Omental fat pad (tissue), 4 donors: ENCODE measurements around the gene LNP1. TPM values are rescaled to one million over a fixed set of nuclear protein-coding genes. Genes with fewer than 3 reads are reported as not detected.

Experiments used
- ATAC-seq: fragments of 150-250 bp; one replicate; pipeline ENCODE4 v1.9.1; 2016; ENCODE audit warnings: mild to moderate bottlenecking, moderate library complexity; ENCODE audit not compliant: low FRiP score
- DNase-seq: peaks from one replicate; pipeline ENCODE4 v3.0.0-alpha.2; 2019; ENCODE audit warnings: low spot score
- total RNA-seq, 4 donors: library from RNA; depleted of rRNA; stranded (reverse); fragments of >200 nt; gene quantifications; one replicate each; pipeline ENCODE4 v1.1.0, GENCODE V29; 2016
- TF ChIP-seq, protein P1 (sequence below), 3 donors: fragments of 450-650 bp; IDR thresholded peaks; one replicate each; pipeline ENCODE4 v1.5.1; 2016 to 2017; ENCODE audit warnings: antibody characterized with exemption in 3 of 3, mild to moderate bottlenecking in 3 of 3, moderate library complexity in 2 of 3

Gene LNP1
- total RNA-seq, 4 donors from 2014 or later: 1.2 to 5.7 (median 2.2) TPM

DNA sequence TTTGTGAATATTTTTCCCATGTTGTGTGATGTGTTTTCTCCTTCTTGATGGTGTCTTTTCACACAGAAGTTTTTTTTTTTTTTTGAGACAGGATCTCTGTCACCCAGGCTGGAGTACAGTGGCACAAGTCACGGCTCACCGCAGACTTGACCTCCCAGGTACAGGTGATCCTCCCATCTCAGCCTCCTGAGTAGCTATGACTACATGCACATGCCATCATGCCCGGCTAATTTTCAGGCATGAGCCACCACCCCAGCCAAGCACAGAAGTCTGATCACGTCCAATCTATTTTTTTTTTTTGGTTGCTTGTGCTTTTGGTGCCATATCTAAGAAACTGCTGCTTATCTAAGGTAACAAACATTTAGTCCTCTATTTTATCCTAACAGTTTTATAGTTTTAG is 25.0 kb upstream of the LNP1 start:
- DNase-seq (no peak), ATAC-seq (no peak)
- TF ChIP-seq, protein P1, sequence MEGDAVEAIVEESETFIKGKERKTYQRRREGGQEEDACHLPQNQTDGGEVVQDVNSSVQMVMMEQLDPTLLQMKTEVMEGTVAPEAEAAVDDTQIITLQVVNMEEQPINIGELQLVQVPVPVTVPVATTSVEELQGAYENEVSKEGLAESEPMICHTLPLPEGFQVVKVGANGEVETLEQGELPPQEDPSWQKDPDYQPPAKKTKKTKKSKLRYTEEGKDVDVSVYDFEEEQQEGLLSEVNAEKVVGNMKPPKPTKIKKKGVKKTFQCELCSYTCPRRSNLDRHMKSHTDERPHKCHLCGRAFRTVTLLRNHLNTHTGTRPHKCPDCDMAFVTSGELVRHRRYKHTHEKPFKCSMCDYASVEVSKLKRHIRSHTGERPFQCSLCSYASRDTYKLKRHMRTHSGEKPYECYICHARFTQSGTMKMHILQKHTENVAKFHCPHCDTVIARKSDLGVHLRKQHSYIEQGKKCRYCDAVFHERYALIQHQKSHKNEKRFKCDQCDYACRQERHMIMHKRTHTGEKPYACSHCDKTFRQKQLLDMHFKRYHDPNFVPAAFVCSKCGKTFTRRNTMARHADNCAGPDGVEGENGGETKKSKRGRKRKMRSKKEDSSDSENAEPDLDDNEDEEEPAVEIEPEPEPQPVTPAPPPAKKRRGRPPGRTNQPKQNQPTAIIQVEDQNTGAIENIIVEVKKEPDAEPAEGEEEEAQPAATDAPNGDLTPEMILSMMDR (IDR thresholded peaks at IDR 0.05): no peak

DNA sequence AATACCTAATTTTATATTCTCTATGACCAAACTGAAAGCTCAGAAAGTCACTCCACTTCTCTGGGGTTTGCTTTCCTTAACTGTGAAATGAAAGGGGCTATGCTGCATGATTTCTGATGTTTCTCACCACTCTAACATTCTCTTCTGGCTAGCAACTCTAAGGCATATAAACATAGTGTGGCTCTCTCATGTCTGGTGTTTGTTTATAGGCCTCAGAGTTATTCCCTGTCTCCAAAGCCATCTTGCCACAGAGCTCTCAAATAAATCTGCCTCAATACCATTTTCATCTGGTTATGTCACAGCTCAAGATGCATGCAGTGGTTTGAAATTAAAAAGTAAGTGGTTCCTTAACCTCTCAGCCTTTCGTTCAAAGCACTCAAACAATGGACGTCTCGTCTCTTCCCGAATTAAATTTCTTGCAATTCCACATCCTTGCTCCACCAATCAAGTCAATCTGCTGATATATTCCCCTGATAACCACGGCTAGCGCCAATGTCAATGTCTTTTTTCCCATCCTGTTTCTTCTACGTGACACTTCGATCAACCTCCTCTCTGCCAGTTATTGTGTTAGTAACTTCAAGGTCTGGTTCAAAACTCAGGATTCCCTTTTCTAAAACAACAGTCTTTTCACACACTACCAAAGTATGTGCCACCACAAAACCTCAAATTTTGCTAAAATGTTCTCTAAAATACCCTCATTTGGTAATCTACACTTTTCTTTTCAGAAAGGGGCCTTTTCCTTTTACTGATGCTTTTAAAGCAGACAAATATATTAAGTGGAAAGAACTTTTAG is 16.4 kb upstream of the LNP1 start:
- ATAC-seq: no peak

DNA sequence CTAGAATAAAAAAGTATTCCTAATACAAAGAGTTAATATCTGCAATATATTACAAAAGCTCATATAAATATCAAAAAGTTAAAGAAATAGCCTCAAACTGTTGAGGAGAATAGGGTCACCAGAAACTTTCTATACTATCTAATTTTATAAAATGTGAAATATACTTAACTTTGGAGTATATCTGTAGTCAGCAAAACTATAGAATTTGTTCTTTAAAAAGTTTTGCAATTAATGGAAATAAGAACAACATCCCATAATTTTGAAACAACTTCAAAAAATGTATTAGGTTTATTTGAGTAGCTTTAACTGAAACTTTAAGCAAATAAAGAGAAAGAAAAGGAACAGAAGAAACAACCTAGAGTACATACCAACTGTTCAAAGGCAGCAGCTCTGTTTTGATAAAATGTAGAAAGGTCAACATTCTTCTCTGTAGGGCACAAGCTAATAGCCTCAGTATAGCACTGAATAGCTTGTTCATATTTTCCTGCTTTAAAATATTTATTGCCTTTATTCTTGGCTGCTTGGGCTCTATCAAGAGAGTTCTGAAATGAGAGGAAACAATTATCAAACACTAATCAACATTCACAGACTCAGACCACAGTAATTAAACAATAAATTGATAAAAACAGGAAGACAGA is 14.8 kb upstream of the LNP1 start:
- no peak for DNase-seq

More for the DNA sequence above, 16.4 kb upstream of the LNP1 start:
- no peak for DNase-seq
- TF ChIP-seq, protein P1 (IDR thresholded peaks at IDR 0.05): no peak

DNA sequence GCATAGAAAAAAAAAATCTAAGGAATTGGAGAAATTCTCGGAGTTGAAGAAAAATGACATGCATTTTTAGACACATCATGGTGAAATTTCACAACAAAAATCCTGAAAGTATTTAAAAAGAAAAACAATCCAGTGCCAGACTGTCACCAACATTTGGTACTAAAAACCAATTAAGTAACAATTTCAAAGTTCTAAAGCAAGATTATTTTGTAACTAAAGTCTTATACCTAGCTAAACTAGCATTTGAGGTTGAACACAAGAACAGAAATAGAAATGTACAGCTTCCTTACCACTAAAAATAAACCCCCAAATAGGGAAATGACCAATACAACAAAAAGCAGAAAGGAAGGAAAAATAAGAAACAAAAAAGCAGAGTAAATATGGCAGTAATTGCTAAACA is 12.3 kb upstream of the LNP1 start:
- TF ChIP-seq, protein P1 (IDR thresholded peaks at IDR 0.05): no peak
- ATAC-seq: no peak
- no peak for DNase-seq

More for the DNA sequence above, 14.8 kb upstream of the LNP1 start:
- TF ChIP-seq, protein P1 (IDR thresholded peaks at IDR 0.05): no peak
- no peak for ATAC-seq

DNA sequence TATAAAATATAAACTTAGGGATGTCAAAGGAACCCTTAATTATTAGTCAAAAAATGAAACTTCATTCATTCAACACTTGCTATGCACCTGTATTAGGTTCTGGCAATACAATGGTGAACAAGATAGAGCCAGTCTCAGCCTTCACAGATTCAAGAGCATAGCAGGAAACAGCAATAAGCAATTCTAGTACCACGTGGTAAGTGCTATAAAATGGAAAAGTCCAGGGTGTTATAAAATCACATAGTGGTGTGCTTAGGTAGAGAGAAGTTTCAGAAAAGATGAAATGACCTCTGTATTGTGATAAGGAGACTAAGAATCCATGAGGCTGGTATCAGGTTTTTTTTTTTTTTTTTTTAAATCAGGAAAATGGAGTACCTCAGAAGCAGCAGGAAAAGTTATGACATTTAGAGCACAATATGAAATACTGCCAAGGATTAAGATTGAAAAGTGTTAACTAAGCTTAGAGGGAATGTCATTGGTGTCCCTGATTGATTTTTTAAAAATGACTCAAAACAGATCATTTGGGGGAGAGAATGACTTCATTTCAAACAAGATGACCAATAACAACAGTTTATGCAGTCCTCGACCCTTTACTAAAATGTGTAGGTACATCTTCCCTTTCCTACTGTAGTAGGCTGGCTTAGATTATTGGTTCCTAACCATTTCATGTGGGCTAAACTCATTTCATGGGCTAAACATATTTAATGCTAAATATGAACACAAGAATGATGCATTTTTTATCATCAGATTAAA is 5.5 kb upstream of the LNP1 start:
- DNase-seq: no peak
- TF ChIP-seq, protein P1 (IDR thresholded peaks at IDR 0.05): no peak
- ATAC-seq: no peak

DNA sequence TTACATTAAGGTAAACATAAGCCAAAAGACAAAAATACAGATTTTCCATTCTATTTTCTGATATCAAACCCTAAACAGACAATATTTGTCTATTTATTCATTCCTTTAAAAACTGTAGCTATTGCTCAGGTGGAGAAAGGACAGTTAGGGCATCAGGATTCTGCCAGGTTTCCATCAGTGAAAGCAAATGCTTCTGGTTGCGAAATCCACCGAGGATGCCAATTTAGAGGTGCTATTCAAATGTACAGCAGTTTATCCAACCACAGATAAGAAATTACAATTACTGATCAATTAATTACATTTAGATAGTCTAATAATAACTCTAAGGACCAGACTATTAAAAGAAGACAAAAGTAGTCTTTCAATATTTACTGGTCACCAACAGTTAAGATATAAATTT is 4.4 kb upstream of the LNP1 start:
- DNase-seq (no peak), ATAC-seq (no peak)
- TF ChIP-seq, protein P1 (IDR thresholded peaks at IDR 0.05): no peak
